Mesodermal cell (in vitro differentiated cells): ENCODE measurements around the gene HS1BP3.

Source experiments
- H3K27ac ChIP-seq: 2 replicates; pipeline ENCODE4 v1.7.0; 2013; ENCODE audit warnings: mild to moderate bottlenecking, low read depth, low read length, moderate library complexity; ENCODE audit not compliant: severe bottlenecking
- H3K36me3 ChIP-seq: 2 replicates; pipeline ENCODE4 v1.7.1; 2013; ENCODE audit warnings: mild to moderate bottlenecking, low read length, moderate library complexity; ENCODE audit not compliant: control insufficient read depth, insufficient read depth
- H3K4me1 ChIP-seq: one replicate; pipeline ENCODE4 v1.7.1; 2013; ENCODE audit warnings: mild to moderate bottlenecking, low read length; ENCODE audit not compliant: insufficient read depth, control insufficient read depth, poor library complexity, severe bottlenecking
- H3K4me3 ChIP-seq: 2 replicates; pipeline ENCODE4 v1.7.0; 2013; ENCODE audit warnings: low read length, control low read depth, mild to moderate bottlenecking; ENCODE audit not compliant: insufficient read depth, poor library complexity, severe bottlenecking; ENCODE audit errors: extremely low read depth
- H3K9me3 ChIP-seq: 2 replicates; pipeline ENCODE4 v1.7.1; 2013; ENCODE audit warnings: mild to moderate bottlenecking, low read length, moderate library complexity; ENCODE audit not compliant: control insufficient read depth
- WGBS, 2 experiments: methylation state at CpG; one replicate each; pipeline ENCODE4 v1.1.5; 2013; ENCODE audit warnings: missing lambda C conversion rate in 2 of 2; ENCODE audit not compliant: insufficient coverage in 2 of 2; 5-methylcytosine and 5-hydroxymethylcytosine counted together

The HS1BP3 gene

DNA sequence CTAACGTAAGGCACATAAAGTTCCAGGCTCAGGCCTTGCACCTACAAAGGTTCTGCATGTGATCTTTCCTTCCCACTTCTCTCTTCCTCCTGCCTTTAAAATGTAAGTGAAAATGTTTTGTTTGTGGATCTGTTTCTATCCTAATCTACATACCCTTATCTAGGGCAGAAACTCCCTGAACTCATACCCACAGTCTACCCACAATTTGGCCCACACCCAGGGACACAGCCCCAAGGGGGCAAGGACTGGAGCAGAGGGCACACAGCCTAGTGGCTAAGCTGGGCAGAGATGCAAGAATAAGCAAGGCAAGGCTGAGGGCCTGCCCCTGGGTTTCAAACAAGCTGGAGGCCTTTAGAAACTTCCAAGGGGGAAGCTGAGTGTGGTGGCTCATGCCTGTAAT is 71.0 kb downstream of the HS1BP3 start:
- H3K36me3 ChIP-seq: no peaks in the 10 kb centered on the region
- 100% methylated on average over 1 of the region's 1 CpG; no CpG with 5 or more reads in 1 of the 2 experiments for WGBS, 2 experiments
- H3K4me1 ChIP-seq: peaks cover 84% of the 10 kb centered on the region
- H3K4me3 ChIP-seq: no peak overlapping the region
- H3K27ac ChIP-seq: peak overlapping the region; percentile 100
- H3K9me3 ChIP-seq: peaks cover 8% of the 10 kb centered on the region

DNA sequence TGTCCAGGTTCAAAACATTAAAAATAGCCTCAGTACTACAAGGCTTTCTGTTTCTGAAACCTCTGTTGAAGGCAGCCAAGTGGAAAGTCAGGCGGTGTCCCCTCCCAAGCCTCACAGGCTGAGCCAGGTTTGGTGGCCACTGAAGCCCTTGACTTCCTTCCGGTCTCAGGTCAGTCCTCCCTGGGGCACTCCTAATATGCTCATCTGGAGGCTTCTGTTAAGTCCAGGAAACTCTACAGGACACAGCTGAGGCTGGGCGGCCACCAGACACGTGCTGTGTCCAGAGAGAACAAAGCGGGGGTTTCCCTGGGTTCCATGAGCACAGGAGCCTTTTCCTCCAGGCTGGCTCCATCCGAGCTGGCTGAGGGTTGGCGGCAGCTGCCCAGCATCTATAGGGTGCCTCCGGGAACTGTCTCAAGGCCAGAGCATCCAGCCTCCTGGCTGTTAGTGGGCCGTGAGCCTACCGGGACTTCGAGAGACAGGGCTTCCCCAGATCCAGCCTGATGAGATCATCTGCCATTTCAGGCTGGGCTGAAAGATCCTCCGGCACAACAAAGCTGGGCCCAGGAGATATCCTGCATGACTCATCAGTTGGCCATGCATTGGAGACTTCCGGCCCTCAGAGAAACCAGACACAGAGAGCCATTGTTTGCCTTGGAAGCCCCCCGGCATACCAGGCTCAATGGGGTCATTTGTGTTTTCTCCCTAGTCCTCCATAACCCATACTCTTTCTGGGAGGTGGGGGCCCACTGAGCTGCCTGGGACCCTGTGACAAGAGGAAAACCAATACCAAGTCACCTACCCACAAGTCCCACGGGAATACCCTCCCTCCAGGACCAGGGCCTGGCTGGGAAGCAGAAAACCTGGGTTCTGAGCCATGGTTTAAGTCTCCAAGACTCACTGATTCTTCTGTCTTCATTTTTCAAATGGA is 71.7 kb downstream of the HS1BP3 start:
- Histone ChIP-seq H3K9me3 (peaks cover 8% of the 10 kb centered on the region), H3K4me3 (no peak overlapping the region), H3K4me1 (peaks cover 83% of the 10 kb centered on the region), H3K27ac (peak overlapping the region; percentile 100), H3K36me3 (no peaks in the 10 kb centered on the region)
- WGBS, 2 experiments: 39 to 43% methylated on average over 14 of the region's 15 CpGs

GRCh38 chr2:20578266-20578894 is 72.5 kb downstream of the HS1BP3 start:
- 82 to 89% methylated on average over 2 to 3 of the region's 6 CpGs for WGBS, 2 experiments
- Histone ChIP-seq H3K27ac (peak overlapping the region; percentile 100), H3K4me3 (no peak overlapping the region), H3K4me1 (peaks cover 80% of the 10 kb centered on the region), H3K9me3 (peaks cover 8% of the 10 kb centered on the region), H3K36me3 (no peaks in the 10 kb centered on the region)

DNA sequence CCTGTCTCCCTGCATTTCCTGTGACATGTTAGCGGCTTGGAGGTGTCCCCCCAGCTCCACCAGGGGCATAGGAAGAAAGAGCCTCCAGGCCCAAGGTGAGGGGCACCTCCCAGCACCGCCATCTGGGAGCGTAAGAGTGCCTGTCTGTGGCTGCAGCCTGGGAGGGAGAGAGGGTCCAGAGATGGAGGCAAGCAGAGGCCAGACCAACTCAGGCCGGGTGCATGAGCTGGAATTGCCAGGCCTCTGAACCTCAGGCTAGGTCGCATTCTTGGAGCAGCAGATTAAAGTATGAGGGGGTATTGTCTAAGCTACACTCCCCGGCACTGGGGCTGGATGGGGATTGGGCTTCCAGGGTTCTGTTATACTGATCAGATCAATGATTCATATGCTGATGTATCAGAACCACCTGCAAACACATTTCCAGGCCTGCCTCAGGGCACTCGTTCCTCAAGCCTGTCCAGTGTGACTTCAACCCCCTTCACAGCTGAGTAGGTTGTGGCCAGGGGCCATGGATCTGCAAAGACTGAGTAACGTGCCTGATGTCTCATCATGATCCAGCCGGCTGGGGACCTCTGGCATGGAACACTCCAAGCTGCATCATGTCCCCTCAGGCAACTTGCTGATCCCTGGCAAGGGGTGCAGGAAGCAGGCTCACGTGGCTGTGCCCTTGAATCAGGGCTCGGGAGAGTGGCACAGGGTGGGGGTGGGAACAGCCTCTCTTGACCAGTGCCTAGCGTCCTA is 73.2 kb downstream of the HS1BP3 start:
- H3K4me1 ChIP-seq: peaks cover 73% of the 10 kb centered on the region
- H3K27ac ChIP-seq: peak overlapping the region; percentile 100
- 87 to 92% methylated on average over 8 of the region's 12 CpGs for WGBS, 2 experiments
- H3K36me3 ChIP-seq: no peaks in the 10 kb centered on the region
- H3K9me3 ChIP-seq: peaks cover 8% of the 10 kb centered on the region
- no peak overlapping the region for H3K4me3 ChIP-seq

- 96% methylated on average over 3 to 5 of the region's 5 CpGs for WGBS, 2 experiments
- Histone ChIP-seq H3K27ac (no peak overlapping the region), H3K9me3 (peaks cover 4% of the 10 kb centered on the region)
Observed at GRCh38 chr2:20576598-20577115, 74.2 kb downstream of the HS1BP3 start.

DNA sequence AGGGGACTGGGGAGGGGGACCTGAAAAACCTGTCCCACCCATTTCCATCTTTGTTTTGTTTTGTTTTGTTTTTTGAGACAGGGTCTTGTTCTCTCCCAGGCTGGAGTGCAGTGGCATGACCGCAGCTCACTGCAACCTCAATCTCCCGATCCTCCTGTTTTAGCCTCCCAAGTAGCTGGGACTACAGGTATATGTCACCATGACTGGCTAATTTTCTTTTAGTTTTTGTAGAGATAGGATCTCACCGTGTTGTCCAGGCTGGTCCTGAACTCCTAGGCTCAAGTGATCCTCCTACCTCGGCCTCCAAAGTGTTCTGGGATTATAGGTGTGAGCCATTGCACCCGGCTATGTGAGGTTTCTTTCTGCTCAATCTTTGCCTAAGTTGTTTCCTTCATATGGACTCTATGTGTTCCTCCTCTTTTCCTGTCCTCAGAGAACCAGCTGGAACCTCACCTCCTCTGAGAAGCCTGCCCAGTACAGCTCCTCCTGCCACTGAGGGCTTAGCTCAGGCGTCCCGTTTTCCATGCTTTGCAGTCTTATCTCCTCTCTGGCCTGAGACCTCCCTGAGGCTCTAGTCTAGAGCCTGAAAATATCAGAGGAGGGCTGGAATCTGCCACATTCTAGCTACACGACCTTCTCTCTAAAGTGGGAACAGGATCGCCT is 74.8 kb downstream of the HS1BP3 start:
- H3K4me1 ChIP-seq: peaks cover 68% of the 10 kb centered on the region
- H3K4me3 ChIP-seq: no peak overlapping the region
- no peaks in the 10 kb centered on the region for H3K36me3 ChIP-seq
- WGBS, 2 experiments: 86 to 87% methylated on average over 5 to 7 of the region's 9 CpGs
- no peak overlapping the region for H3K27ac ChIP-seq
- H3K9me3 ChIP-seq: no peaks in the 10 kb centered on the region

More at GRCh38 chr2:20576598-20577115, 74.2 kb downstream of the HS1BP3 start:
- Histone ChIP-seq H3K36me3 (no peaks in the 10 kb centered on the region), H3K4me1 (peaks cover 68% of the 10 kb centered on the region), H3K4me3 (no peak overlapping the region)

GRCh38 chr2:20575414-20575813 is 75.5 kb downstream of the HS1BP3 start:
- no peak overlapping the region for H3K27ac ChIP-seq
- WGBS, 2 experiments: 78 to 100% methylated on average over 1 to 3 of the region's 5 CpGs
- no peaks in the 10 kb centered on the region for H3K36me3 ChIP-seq
- peaks cover 69% of the 10 kb centered on the region for H3K4me1 ChIP-seq
- no peak overlapping the region for H3K4me3 ChIP-seq
- no peaks in the 10 kb centered on the region for H3K9me3 ChIP-seq

DNA sequence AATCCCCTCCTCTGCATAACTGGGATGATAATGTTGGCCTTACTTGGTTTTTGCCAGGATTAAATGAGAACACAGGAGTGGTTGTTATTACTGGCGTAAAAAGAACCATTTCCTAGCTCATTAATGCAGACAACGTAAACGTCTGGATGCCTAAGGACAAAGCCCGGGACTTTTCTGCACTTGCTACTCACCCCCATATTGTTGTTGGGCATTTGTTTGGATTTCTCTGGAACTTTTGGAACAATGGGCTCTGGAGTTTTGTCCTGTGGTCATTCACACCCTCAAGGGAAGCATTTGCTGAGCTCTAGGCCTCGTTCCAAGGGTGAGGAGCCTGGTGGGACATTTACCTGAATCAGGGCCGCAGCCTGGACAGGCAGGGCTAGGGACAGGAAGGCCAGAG is 76.0 kb downstream of the HS1BP3 start:
- Histone ChIP-seq H3K4me1 (peaks cover 65% of the 10 kb centered on the region), H3K9me3 (no peaks in the 10 kb centered on the region), H3K4me3 (no peak overlapping the region), H3K27ac (no peak overlapping the region), H3K36me3 (no peaks in the 10 kb centered on the region)
- 89 to 95% methylated on average over 5 to 6 of the region's 6 CpGs for WGBS, 2 experiments

DNA sequence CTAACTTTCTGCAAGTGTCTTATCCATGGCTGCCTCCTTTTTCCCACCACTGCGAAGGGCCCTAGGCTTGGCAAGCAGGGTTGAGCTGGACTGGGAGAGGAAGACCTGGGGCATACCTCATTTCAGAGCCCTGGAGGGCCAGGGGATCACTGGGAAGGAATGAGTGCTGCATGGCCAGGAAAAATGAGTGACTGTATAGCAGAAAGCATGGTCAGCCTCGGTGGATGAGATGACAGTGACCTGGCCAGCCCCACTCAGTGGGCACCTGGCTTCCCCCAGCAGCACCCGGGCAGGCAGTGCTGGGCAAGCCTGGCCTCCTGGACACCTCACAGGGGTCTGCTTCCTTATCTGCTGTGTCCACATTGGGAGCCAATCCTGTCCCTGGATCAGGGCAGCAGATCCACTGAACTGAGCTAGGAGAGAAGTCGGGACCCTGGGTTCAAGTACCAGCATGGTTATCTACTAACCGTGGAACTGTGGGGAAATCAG is 76.4 kb downstream of the HS1BP3 start:
- Histone ChIP-seq H3K4me3 (no peak overlapping the region), H3K4me1 (peaks cover 61% of the 10 kb centered on the region), H3K9me3 (no peaks in the 10 kb centered on the region), H3K36me3 (no peaks in the 10 kb centered on the region), H3K27ac (no peak overlapping the region)
- 90 to 97% methylated on average over 4 to 5 of the region's 5 CpGs for WGBS, 2 experiments
